ENCODE data around the gene NFASC. TPM values are rescaled to one million over a fixed set of nuclear protein-coding genes. Genes with fewer than 3 reads are reported as not detected.

Gene NFASC
- total RNA-seq, 1 experiment from 2014 or later: 72.0 TPM

DNA sequence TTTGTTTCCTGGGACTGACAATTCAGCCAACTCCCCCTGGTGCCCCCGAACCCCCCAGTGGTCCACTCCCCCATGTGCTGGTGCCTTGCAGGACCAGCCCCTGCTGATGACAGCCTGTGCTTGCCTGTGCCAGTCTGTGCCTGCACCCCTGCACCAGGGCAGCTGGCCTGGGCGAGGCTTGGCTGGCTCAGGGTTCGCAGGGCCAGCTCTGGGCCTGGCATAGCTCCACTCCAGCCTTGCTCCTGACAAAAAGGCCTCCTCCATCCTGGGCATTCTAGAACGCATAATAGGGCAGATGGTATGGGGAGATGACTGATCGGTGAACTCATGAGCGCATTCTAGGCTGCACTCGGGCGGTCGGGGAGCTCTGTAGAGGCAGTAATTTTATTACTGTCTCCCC lies 177.7 kb downstream of the NFASC start:
- H3K27me3 ChIP-seq: peaks cover 50% of the 10 kb centered on the region
- no peak overlapping the region for H3K27ac ChIP-seq
- H3K4me3 ChIP-seq: no peak overlapping the region
- no peaks in the 10 kb centered on the region; the same call in 1 of the 2 replicates for H3K4me1 ChIP-seq
- H3K36me3 ChIP-seq: no peaks in the 10 kb centered on the region
- DNase-seq: no peak
- no peaks in the 10 kb centered on the region for H3K9me3 ChIP-seq (replicated peaks)

DNA sequence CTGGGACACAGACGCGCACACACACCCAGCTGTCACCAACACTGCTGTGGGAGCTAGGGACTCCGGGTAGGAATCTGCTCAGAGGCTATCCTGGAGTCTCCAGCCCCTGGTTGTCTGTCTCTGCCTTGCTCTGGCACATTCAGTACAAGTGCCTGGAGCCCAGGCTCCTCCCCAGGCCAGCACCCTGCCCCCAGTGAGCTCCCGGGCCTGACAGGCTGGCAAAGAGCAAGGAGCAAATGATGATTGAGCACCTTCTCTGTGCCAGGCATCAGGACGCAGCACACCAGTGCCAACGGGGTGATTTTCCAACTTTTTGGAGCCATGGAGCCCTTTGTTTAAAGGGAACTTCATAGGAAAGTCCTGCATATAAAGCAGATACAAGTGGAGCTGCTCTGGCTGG lies 178.8 kb downstream of the NFASC start:
- Histone ChIP-seq H3K4me3 (no peak overlapping the region), H3K27ac (no peak overlapping the region), H3K27me3 (peaks cover 47% of the 10 kb centered on the region), H3K4me1 (no peaks in the 10 kb centered on the region; the same call in 1 of the 2 replicates), H3K9me3 (replicated peaks) (no peaks in the 10 kb centered on the region), H3K36me3 (no peaks in the 10 kb centered on the region)
- DNase-seq: no peak

- no peak for DNase-seq
Measured at GRCh38 chr1:205052690-205053089, 182.0 kb downstream of the NFASC start.

GRCh38 chr1:205053296-205053695 lies 182.6 kb downstream of the NFASC start:
- H3K27me3 ChIP-seq: peaks cover 43% of the 10 kb centered on the region
- H3K9me3 ChIP-seq (replicated peaks): no peaks in the 10 kb centered on the region

More at GRCh38 chr1:205052690-205053089, 182.0 kb downstream of the NFASC start:
- Histone ChIP-seq H3K27me3 (peaks cover 43% of the 10 kb centered on the region), H3K4me1 (peaks cover 8% of the 10 kb centered on the region), H3K27ac (no peak overlapping the region), H3K4me3 (no peak overlapping the region), H3K9me3 (replicated peaks) (no peaks in the 10 kb centered on the region), H3K36me3 (no peaks in the 10 kb centered on the region)

GRCh38 chr1:205054013-205054412 lies 183.4 kb downstream of the NFASC start:
- Histone ChIP-seq H3K4me1 (peaks cover 8% of the 10 kb centered on the region), H3K27me3 (peaks cover 43% of the 10 kb centered on the region), H3K27ac (no peak overlapping the region), H3K36me3 (no peaks in the 10 kb centered on the region), H3K4me3 (no peak overlapping the region), H3K9me3 (replicated peaks) (no peaks in the 10 kb centered on the region)
- DNase-seq: no peak

More at GRCh38 chr1:205053296-205053695, 182.6 kb downstream of the NFASC start:
- Histone ChIP-seq H3K4me3 (no peak overlapping the region), H3K27ac (no peak overlapping the region), H3K4me1 (peaks cover 8% of the 10 kb centered on the region), H3K36me3 (no peaks in the 10 kb centered on the region)
- DNase-seq: no peak

DNA sequence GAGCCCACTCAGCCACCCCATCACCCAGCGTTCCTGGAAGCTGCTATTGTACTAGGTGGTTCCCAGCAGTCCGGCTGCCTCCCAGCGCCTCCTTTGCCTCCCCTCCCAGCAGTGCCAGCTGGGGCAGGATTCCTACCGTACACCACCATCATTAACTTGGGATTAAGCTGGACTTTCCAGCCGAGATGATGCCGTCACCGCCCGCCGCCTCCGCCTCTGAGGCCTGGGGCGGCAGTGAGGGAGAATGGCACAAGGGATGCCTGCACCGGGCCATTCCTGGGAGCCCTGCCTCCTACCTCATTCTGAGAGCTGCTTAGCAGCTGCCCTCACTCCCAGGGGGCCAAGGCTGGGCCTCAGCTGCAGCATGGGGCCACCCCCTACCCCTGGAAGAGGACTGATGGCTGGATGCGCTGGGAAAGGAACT lies 185.5 kb downstream of the NFASC start:
- H3K36me3 ChIP-seq: no peaks in the 10 kb centered on the region
- no peak overlapping the region for H3K27ac ChIP-seq
- no peak overlapping the region for H3K4me3 ChIP-seq
- H3K27me3 ChIP-seq: peaks cover 36% of the 10 kb centered on the region
- peaks cover 8% of the 10 kb centered on the region for H3K4me1 ChIP-seq
- peak; percentile 84 to 85 for DNase-seq
- no peaks in the 10 kb centered on the region for H3K9me3 ChIP-seq (replicated peaks)

DNA sequence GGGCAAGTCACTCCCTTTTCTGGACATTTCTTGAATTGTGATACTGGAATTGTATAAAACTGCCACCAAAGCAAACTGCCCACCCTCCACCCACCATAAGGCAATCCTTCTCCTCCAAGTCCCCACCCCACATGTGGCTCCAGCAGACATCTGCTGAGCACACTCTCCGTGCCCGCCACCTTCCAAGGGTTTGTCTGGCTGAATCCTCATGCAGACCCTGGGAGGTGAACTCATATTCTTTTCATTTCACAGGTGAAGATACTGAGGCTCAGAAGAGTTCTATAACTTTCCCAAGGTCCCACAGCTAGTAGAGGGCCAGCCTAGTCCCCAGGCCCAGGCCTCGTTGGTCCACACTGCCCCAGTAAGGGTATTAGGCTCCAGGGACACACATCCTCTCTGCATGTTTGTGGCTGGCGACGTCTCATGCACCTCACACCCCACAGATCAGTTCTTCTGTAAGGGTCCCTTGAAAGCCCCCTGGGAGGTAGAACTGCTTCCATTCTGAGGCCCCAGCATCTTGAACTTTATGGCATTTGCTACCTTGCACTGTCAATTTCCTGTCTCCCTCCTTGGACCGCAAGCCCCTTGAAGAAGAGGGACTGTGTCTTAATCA lies 186.4 kb downstream of the NFASC start:
- no peaks in the 10 kb centered on the region for H3K9me3 ChIP-seq (replicated peaks)
- no peak overlapping the region for H3K4me3 ChIP-seq
- peaks cover 8% of the 10 kb centered on the region for H3K4me1 ChIP-seq
- H3K36me3 ChIP-seq: no peaks in the 10 kb centered on the region
- H3K27me3 ChIP-seq: peaks cover 33% of the 10 kb centered on the region
- H3K27ac ChIP-seq: no peak overlapping the region
- no peak for DNase-seq

DNA sequence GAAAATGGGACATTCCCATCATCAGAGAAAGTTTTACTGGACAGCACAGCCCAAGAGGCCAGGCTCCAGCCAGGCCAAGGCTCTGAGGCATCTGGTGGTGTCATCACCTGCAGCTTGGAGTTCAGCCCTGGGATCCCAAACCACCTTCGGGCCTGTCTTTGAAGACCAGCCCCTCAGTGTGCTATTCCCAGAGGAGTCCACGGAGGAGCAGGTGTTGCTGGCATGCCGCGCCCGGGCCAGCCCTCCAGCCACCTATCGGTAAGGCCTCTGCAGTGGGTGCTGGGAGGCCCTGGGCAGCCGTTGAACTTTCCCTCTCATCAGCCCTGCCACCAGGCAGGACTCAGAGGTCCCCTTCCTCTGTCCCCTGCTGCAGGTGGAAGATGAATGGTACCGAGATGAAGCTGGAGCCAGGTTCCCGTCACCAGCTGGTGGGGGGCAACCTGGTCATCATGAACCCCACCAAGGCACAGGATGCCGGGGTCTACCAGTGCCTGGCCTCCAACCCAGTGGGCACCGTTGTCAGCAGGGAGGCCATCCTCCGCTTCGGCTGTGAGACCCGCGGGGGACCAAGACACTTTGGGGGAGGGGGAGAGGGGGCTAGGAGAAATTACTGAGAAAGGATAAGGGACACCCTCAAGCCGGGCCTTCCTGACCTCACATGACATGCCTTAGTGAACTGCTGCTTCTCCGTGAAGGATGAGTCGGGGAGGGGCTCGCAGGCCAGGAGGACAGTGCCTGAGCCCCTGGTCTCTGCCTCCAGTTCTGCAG lies 187.3 kb downstream of the NFASC start:
- H3K4me3 ChIP-seq: no peak overlapping the region
- no peak for DNase-seq
- H3K9me3 ChIP-seq (replicated peaks): no peaks in the 10 kb centered on the region
- H3K27ac ChIP-seq: no peak overlapping the region
- H3K27me3 ChIP-seq: peaks cover 29% of the 10 kb centered on the region
- H3K36me3 ChIP-seq: no peaks in the 10 kb centered on the region
- peaks cover 8% of the 10 kb centered on the region for H3K4me1 ChIP-seq

GRCh38 chr1:205058853-205059252 lies 188.2 kb downstream of the NFASC start:
- H3K4me1 ChIP-seq: peaks cover 8% of the 10 kb centered on the region
- no peaks in the 10 kb centered on the region for H3K9me3 ChIP-seq (replicated peaks)
- no peak for DNase-seq
- H3K4me3 ChIP-seq: no peak overlapping the region
- no peak overlapping the region for H3K27ac ChIP-seq
- no peaks in the 10 kb centered on the region for H3K36me3 ChIP-seq
- H3K27me3 ChIP-seq: peaks cover 22% of the 10 kb centered on the region

- H3K27me3 ChIP-seq: peaks cover 16% of the 10 kb centered on the region
- H3K4me1 ChIP-seq: peaks cover 8% of the 10 kb centered on the region
- DNase-seq: no peak
- no peaks in the 10 kb centered on the region for H3K9me3 ChIP-seq (replicated peaks)
- no peak overlapping the region for H3K4me3 ChIP-seq
- H3K27ac ChIP-seq: no peak overlapping the region
- H3K36me3 ChIP-seq: no peaks in the 10 kb centered on the region
Measured at GRCh38 chr1:205059660-205060059, 189.0 kb downstream of the NFASC start.

DNA sequence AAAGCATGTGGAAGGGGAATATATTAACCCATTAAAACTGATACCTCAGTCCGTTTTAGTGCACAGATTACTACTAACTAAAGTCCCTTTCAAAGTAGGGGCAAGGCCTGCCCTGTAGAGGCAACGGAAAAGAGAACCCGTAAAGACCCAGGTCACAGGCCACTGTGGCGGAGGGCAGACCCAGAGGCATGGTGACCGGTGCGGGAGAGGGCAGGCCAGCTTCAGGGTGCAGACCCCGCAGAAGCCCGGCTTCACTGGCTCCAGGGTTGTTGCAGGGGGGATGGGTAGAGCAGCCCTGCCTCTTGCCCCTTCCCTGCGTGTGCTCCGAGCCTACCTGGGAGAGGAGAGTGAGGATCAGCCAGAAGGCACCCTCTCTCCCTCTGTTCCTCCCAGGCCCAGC lies 190.1 kb downstream of the NFASC start:
- Histone ChIP-seq H3K4me1 (peaks cover 8% of the 10 kb centered on the region), H3K4me3 (no peak overlapping the region), H3K36me3 (no peaks in the 10 kb centered on the region), H3K27ac (no peak overlapping the region), H3K27me3 (peaks cover 11% of the 10 kb centered on the region), H3K9me3 (replicated peaks) (no peaks in the 10 kb centered on the region)
- DNase-seq: no peak

- peaks cover 8% of the 10 kb centered on the region for H3K4me1 ChIP-seq
- H3K27ac ChIP-seq: no peak overlapping the region
- no peaks in the 10 kb centered on the region for H3K36me3 ChIP-seq
- H3K9me3 ChIP-seq (replicated peaks): no peaks in the 10 kb centered on the region
- no peak overlapping the region for H3K4me3 ChIP-seq
- H3K27me3 ChIP-seq: peaks cover 11% of the 10 kb centered on the region
- no peak for DNase-seq
Measured at GRCh38 chr1:205061227-205061626, 190.6 kb downstream of the NFASC start.

DNA sequence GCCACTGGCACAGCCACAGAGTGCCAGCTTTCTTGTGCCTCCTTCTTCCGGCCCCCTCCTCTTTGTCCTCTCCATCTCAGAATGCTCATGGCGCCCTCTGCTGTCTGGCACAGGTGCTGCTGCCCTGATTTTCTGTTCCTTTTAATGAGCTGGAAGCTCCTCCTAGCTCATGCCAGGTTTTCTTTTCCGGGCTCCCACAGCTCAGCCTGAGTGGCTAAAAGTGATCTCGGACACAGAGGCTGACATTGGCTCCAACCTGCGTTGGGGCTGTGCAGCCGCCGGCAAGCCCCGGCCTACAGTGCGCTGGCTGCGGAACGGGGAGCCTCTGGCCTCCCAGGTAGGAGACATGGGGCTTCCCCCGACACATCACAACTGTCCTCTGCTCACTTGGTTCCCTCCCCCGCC lies 191.0 kb downstream of the NFASC start:
- peak; percentile 80 to 90 for DNase-seq
- Histone ChIP-seq H3K4me3 (no peak overlapping the region), H3K4me1 (peaks cover 4% of the 10 kb centered on the region), H3K9me3 (replicated peaks) (no peaks in the 10 kb centered on the region), H3K27ac (no peak overlapping the region), H3K36me3 (no peaks in the 10 kb centered on the region), H3K27me3 (peaks cover 8% of the 10 kb centered on the region)

GRCh38 chr1:205062319-205062718 lies 191.7 kb downstream of the NFASC start:
- H3K27ac ChIP-seq: no peak overlapping the region
- no peaks in the 10 kb centered on the region for H3K4me1 ChIP-seq
- no peaks in the 10 kb centered on the region for H3K36me3 ChIP-seq
- H3K4me3 ChIP-seq: no peak overlapping the region
- DNase-seq: no peak
- no peaks in the 10 kb centered on the region for H3K9me3 ChIP-seq (replicated peaks)
- H3K27me3 ChIP-seq: peaks cover 5% of the 10 kb centered on the region; the same call in 1 of the 2 replicates

DNA sequence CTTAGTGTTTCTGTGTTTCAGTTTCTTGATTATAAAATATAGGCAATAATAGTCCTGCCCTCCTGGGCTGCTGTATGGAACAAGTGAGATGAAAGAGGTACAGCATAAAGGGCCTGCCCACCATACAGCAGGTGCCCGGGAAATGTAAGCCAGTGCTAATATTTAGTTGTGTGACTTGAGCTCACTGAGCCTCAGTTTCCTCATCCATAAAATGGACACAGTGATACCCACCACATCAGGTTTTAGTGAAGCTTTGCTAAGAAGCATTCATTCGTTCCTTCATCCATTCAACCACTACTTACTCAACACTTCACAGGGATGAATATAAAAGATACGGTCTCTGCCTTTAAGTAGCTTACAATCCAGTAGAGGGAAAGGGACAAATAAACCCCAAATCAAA lies 192.2 kb downstream of the NFASC start:
- H3K36me3 ChIP-seq: no peaks in the 10 kb centered on the region
- H3K4me1 ChIP-seq: no peaks in the 10 kb centered on the region
- H3K27ac ChIP-seq: no peak overlapping the region
- no peak overlapping the region for H3K4me3 ChIP-seq
- DNase-seq: no peak
- no peaks in the 10 kb centered on the region for H3K9me3 ChIP-seq (replicated peaks)
- H3K27me3 ChIP-seq: peaks cover 5% of the 10 kb centered on the region; the same call in 1 of the 2 replicates

Measured in SJCRH30 (cell line).